H9 (cell line): ENCODE measurements around the gene SETD1A. TPM values are rescaled to one million over a fixed set of nuclear protein-coding genes. Genes with fewer than 3 reads are reported as not detected.

Experiments used
- DNase-seq: peaks from one replicate; pipeline ENCODE4 v3.0.0-alpha.2; 2017
- H2AFZ ChIP-seq: one replicate; pipeline ENCODE4 v1.6.1; 2013; ENCODE audit warnings: mild to moderate bottlenecking, low read length, control low read depth, moderate library complexity
- H2AK5ac ChIP-seq: 2 replicates; pipeline ENCODE4 v1.6.1; 2013; ENCODE audit warnings: low read length, control low read depth, mixed read lengths; ENCODE audit not compliant: insufficient read length
- H2BK120ac ChIP-seq: one replicate; pipeline ENCODE4 v1.6.1; 2013; ENCODE audit warnings: low read depth, mild to moderate bottlenecking, low read length, control low read depth, inconsistent platforms; ENCODE audit not compliant: poor library complexity, severe bottlenecking
- H2BK12ac ChIP-seq: 2 replicates; pipeline ENCODE4 v1.6.1; 2013; ENCODE audit warnings: low read length, control low read depth, mixed read lengths, low read depth; ENCODE audit not compliant: insufficient read length
- H2BK15ac ChIP-seq: 2 replicates; pipeline ENCODE4 v1.6.1; 2013; ENCODE audit warnings: low read depth, low read length, control low read depth
- H2BK20ac ChIP-seq: one replicate; pipeline ENCODE4 v1.6.1; 2013; ENCODE audit warnings: low read depth, mild to moderate bottlenecking, low read length, control low read depth, inconsistent platforms; ENCODE audit not compliant: poor library complexity, severe bottlenecking
- H2BK5ac ChIP-seq: 2 replicates; pipeline ENCODE4 v1.6.1; 2013; ENCODE audit warnings: low read length, control low read depth, mixed read lengths; ENCODE audit not compliant: insufficient read length
- H3K14ac ChIP-seq: 2 replicates; pipeline ENCODE4 v1.6.1; 2013; ENCODE audit warnings: low read length, control low read depth; ENCODE audit not compliant: insufficient read depth
- H3K18ac ChIP-seq: 2 replicates; pipeline ENCODE4 v1.6.1; 2013; ENCODE audit warnings: low read depth, mild to moderate bottlenecking, mixed read lengths, low read length, control low read depth; ENCODE audit not compliant: insufficient read length
- H3K23ac ChIP-seq: 2 replicates; pipeline ENCODE4 v1.6.1; 2013; ENCODE audit warnings: low read length, control low read depth, mixed read lengths, low read depth; ENCODE audit not compliant: insufficient read length
- H3K23me2 ChIP-seq: 2 replicates; pipeline ENCODE4 v1.6.1; 2013; ENCODE audit warnings: low read depth, mild to moderate bottlenecking, mixed read lengths, low read length, control low read depth; ENCODE audit not compliant: insufficient read length, poor library complexity, severe bottlenecking
- H3K27ac ChIP-seq: 2 replicates; pipeline ENCODE4 v1.5.1; 2013; ENCODE audit warnings: low read length, control low read depth, mixed read lengths, low read depth; ENCODE audit not compliant: insufficient read length
- H3K27me3 ChIP-seq: 2 replicates; pipeline ENCODE4 v1.6.1; 2013; ENCODE audit warnings: low read length, control low read depth, inconsistent platforms; ENCODE audit not compliant: insufficient read depth
- H3K4ac ChIP-seq: 2 replicates; pipeline ENCODE4 v1.6.1; 2013; ENCODE audit warnings: low read depth, mild to moderate bottlenecking, control low read depth, inconsistent platforms, low read length, moderate library complexity
- H3K4me1 ChIP-seq: 2 replicates; pipeline ENCODE4 v1.6.1; 2013; ENCODE audit warnings: low read length, control low read depth, inconsistent platforms; ENCODE audit not compliant: insufficient read depth
- H3K4me2 ChIP-seq: 2 replicates; pipeline ENCODE4 v1.6.1; 2013; ENCODE audit warnings: low read length, control low read depth, mixed read lengths; ENCODE audit not compliant: insufficient read length, insufficient read depth
- H3K56ac ChIP-seq: 2 replicates; pipeline ENCODE4 v1.6.1; 2013; ENCODE audit warnings: low read depth, mild to moderate bottlenecking, mixed read lengths, low read length, control low read depth; ENCODE audit not compliant: insufficient read length
- H3K79me1 ChIP-seq: 2 replicates; pipeline ENCODE4 v1.6.1; 2013; ENCODE audit warnings: low read depth, mild to moderate bottlenecking, moderate library complexity, low read length, control low read depth, inconsistent platforms; ENCODE audit not compliant: insufficient read depth, poor library complexity, severe bottlenecking
- H3K79me2 ChIP-seq: 2 replicates; pipeline ENCODE4 v1.6.1; 2013; ENCODE audit warnings: low read length, control low read depth, inconsistent platforms; ENCODE audit not compliant: insufficient read depth
- H3K9ac ChIP-seq: 2 replicates; pipeline ENCODE4 v1.6.1; 2013; ENCODE audit warnings: low read length, control low read depth, mixed read lengths; ENCODE audit not compliant: insufficient read length; ENCODE audit errors: extremely low read depth
- H3K9me3 ChIP-seq: one replicate; pipeline ENCODE4 v1.6.1; 2013; ENCODE audit warnings: low read depth, low read length, inconsistent platforms; ENCODE audit not compliant: control insufficient read depth
- H3T11ph ChIP-seq: one replicate; pipeline ENCODE4 v1.6.1; 2013; ENCODE audit warnings: mild to moderate bottlenecking, low read length, control low read depth, inconsistent platforms
- H4K20me1 ChIP-seq: one replicate; pipeline ENCODE4 v1.6.1; 2013; ENCODE audit not compliant: control insufficient read depth, insufficient read length, insufficient read depth
- H4K5ac ChIP-seq: 2 replicates; pipeline ENCODE4 v1.6.1; 2013; ENCODE audit warnings: low read depth, mild to moderate bottlenecking, mixed read lengths, low read length, control low read depth; ENCODE audit not compliant: insufficient read length
- H4K8ac ChIP-seq: replicated peaks from 2 replicates; pipeline ENCODE4 v1.6.1; 2013; ENCODE audit warnings: low read length, control low read depth, mixed read lengths, low read depth; ENCODE audit not compliant: insufficient read length
- H4K91ac ChIP-seq: 2 replicates; pipeline ENCODE4 v1.6.1; 2013; ENCODE audit warnings: low read depth, mild to moderate bottlenecking, moderate library complexity, mixed read lengths, low read length, control low read depth; ENCODE audit not compliant: insufficient read length
- H3K27ac Mint-ChIP-seq, 3 experiments: 2 replicates in 2 of 3; 3 replicates in 1 of 3; pipeline ENCODE4 v1.8.0; 2020 to 2021; ENCODE audit warnings: mixed read lengths in 3 of 3, mild to moderate bottlenecking in 1 of 3, moderate library complexity in 1 of 3
- H3K27me3 Mint-ChIP-seq: 2 replicates; pipeline ENCODE4 v1.8.0; 2021; ENCODE audit warnings: low read depth, mild to moderate bottlenecking, moderate library complexity, mixed read lengths
- H3K36me3 Mint-ChIP-seq, 3 experiments: 2 replicates in 2 of 3; 3 replicates in 1 of 3; pipeline ENCODE4 v1.8.0; 2020 to 2021; ENCODE audit warnings: low read depth in 3 of 3, mixed read lengths in 3 of 3; ENCODE audit not compliant: insufficient read depth in 1 of 3
- H3K4me1 Mint-ChIP-seq, 2 experiments: 2 replicates each; pipeline ENCODE4 v1.8.0; 2020; ENCODE audit warnings: mixed read lengths in 2 of 2
- H3K4me3 Mint-ChIP-seq, 2 experiments: 2 replicates in 1 of 2; 3 replicates in 1 of 2; pipeline ENCODE4 v1.8.0; 2020 to 2021; ENCODE audit warnings: mild to moderate bottlenecking in 2 of 2, mixed read lengths in 2 of 2, moderate library complexity in 1 of 2
- H3K9me3 Mint-ChIP-seq, 2 experiments: 2 replicates in 1 of 2; 3 replicates in 1 of 2; pipeline ENCODE4 v1.8.0; 2020; ENCODE audit warnings: mild to moderate bottlenecking in 2 of 2, mixed read lengths in 2 of 2, moderate library complexity in 1 of 2
- WGBS: extraction: QIAGEN DNeasy Blood & Tissue Kit; methylation state at CpG from one replicate; pipeline ENCODE4 v1.1.7; 2013; ENCODE audit warnings: missing lambda C conversion rate, low lambda C conversion rate, mixed read lengths; ENCODE audit not compliant: insufficient read length; ENCODE audit errors: extremely low coverage; 5-methylcytosine and 5-hydroxymethylcytosine counted together
- total RNA-seq: library from RNA; stranded (reverse); gene quantifications from 2 replicates; pipeline ENCODE4 v1.2.1, GENCODE V29; 2021
- TF ChIP-seq, protein P1 (sequence below): fragments of 200-600 bp; sonication (generic); conservative IDR thresholded peaks from 3 replicates; pipeline ENCODE4 v1.8.0; 2021; ENCODE audit warnings: antibody characterized with exemption, mild to moderate bottlenecking

Gene SETD1A
- total RNA-seq, 1 experiment from 2014 or later: 36.9 TPM

DNA sequence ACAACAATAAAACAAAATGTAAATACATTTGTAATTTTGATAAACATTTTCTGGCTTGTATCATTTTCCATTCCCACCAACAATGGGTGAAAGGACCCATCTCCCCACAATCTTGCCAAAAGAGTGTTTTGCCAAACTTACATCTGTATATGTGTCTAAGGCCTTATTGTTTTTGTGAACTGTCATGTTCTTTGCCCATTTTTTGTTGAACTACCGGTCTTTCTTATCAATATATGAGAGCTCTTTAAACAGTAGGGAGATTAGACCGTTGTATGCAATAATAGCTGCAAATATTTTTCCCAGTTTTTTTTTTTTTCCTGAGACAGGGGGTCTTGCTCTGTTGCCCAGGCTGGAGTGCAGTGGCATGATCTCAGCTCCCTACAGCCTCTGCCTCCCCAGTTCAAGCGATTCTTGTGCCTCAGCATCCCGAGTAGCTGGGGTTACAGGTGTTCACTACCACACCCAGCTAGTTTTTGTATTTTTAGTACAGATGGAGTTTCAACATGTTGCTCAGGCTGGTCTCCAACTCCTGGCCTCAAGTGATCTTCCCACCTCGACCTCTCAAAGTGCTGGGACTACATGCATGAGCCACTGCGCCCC lies 66.2 kb downstream of the SETD1A start:
- Histone ChIP-seq H3K9ac (no peak overlapping the region), H3K4me1 (no peaks in the 10 kb centered on the region), H3K79me2 (no peaks in the 10 kb centered on the region), H3K23ac (no peak overlapping the region), H3K4me2 (no peak overlapping the region), H2BK12ac (no peak overlapping the region), H3K18ac (no peak overlapping the region), H3T11ph (no peak overlapping the region), H2BK15ac (no peak overlapping the region), H2BK120ac (no peak overlapping the region), H2AFZ (no peak overlapping the region), H3K4ac (no peak overlapping the region), H4K20me1 (no peaks in the 10 kb centered on the region), H3K27ac (no peak overlapping the region), H4K91ac (no peak overlapping the region), H3K79me1 (no peaks in the 10 kb centered on the region), H2BK20ac (no peak overlapping the region), H3K27me3 (no peaks in the 10 kb centered on the region), H4K5ac (no peak overlapping the region), H3K56ac (no peak overlapping the region), H3K14ac (no peak overlapping the region), H4K8ac (no peak overlapping the region), H3K23me2 (no peaks in the 10 kb centered on the region), H2AK5ac (no peak overlapping the region), H2BK5ac (no peak overlapping the region), H3K9me3 (no peaks in the 10 kb centered on the region)
- TF ChIP-seq, protein P1, sequence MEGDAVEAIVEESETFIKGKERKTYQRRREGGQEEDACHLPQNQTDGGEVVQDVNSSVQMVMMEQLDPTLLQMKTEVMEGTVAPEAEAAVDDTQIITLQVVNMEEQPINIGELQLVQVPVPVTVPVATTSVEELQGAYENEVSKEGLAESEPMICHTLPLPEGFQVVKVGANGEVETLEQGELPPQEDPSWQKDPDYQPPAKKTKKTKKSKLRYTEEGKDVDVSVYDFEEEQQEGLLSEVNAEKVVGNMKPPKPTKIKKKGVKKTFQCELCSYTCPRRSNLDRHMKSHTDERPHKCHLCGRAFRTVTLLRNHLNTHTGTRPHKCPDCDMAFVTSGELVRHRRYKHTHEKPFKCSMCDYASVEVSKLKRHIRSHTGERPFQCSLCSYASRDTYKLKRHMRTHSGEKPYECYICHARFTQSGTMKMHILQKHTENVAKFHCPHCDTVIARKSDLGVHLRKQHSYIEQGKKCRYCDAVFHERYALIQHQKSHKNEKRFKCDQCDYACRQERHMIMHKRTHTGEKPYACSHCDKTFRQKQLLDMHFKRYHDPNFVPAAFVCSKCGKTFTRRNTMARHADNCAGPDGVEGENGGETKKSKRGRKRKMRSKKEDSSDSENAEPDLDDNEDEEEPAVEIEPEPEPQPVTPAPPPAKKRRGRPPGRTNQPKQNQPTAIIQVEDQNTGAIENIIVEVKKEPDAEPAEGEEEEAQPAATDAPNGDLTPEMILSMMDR: no peak
- peaks cover 0 to 6% of the 10 kb centered on the region in 2 experiments; a peak in 2 of 4 replicates for H3K4me1 Mint-ChIP-seq
- no peak for DNase-seq
- H3K27me3 Mint-ChIP-seq: no peaks in the 10 kb centered on the region; the same call in 1 of the 2 replicates
- no CpG with 5 or more reads among the region's 6 CpGs for WGBS
- H3K4me3 Mint-ChIP-seq: peak overlapping the region in 1 of 2 experiments; percentile 31; a peak in 1 of 5 replicates
- H3K9me3 Mint-ChIP-seq: no peaks in the 10 kb centered on the region
- H3K36me3 Mint-ChIP-seq: no peaks in the 10 kb centered on the region
- H3K27ac Mint-ChIP-seq: no peak overlapping the region
